ENCODE measurements around the gene BTBD16. TPM values are rescaled to one million over a fixed set of nuclear protein-coding genes. Genes with fewer than 3 reads are reported as not detected.

Gene BTBD16
- total RNA-seq, 1 experiment from 2014 or later: not detected

- TF ChIP-seq ZBTB21 (CRISPR knock-in tag; IDR thresholded peaks at IDR 0.05; ENCODE audit: borderline replicate concordance) (no peak), FOXK1 (CRISPR knock-in tag; IDR thresholded peaks at IDR 0.05) (no peak), ATF2 (CRISPR knock-in tag; IDR thresholded peaks at IDR 0.05; ENCODE audit: borderline replicate concordance, low read depth) (no peak)
Measured at GRCh38 chr10:122306744-122307143, 35.6 kb downstream of the BTBD16 start (continued).

DNA sequence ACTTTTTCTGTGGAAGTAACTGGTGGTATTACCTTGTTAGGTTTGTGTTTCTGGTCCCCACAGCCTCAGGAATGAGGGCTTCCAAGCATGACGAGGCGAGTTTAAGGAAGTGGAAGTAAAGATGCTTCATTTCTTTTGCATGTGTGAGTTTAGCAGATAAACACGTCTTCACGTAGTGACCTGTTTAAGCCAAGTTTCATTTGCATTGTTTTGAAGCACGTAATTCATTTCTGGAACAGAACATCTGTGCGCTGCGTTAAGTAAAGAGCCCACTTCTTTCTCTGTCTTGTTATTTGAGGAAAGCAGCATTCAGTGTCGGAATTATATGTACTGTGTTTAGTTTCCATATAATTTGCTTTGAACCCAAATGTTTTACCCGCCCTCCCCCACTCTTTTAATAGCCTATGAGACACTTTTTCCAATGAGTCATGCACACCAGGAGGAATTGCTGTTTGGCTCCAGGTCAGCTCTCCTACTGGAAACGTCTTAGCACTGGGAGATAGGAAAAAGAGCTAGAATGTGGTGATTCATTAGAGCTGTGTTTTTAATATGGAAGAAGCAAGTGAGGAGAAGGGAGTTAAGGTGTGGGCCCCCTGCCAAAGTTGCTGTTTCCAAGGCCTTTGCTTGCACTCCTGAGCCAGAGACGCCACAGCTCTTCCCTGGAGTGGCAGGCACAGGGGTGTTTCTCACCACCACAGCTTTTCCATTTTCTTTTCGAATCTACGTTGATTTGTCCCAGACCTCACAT lies 36.7 kb downstream of the BTBD16 start:
- POLR2A ChIA-PET: no interaction called here
- CTCF ChIA-PET: interaction anchor here (0.5 to 1.6 kb wide), 6 partner anchors 9 to 1571 kb away, joined by 3 to 9 read pairs (median 5); no protein-coding TSS in a partner anchor
- DNase-seq (ENCODE audit: low spot score): no peak
- H3K4me3 Mint-ChIP-seq: no peak overlapping the region
- H3K27me3 Mint-ChIP-seq (ENCODE audit: low read depth): no peaks in the 10 kb centered on the region; the same call in 1 of the 2 replicates
- peaks cover 12% of the 10 kb centered on the region for H3K9me3 Mint-ChIP-seq
- H3K27ac Mint-ChIP-seq: no peak overlapping the region; the same call in 1 of the 2 replicates
- H3K4me1 Mint-ChIP-seq: peaks cover 21% of the 10 kb centered on the region
- peaks cover 6% of the 10 kb centered on the region; the same call in 1 of the 2 replicates for H3K36me3 Mint-ChIP-seq
- no peak for ATAC-seq
- TF ChIP-seq, protein P1, sequence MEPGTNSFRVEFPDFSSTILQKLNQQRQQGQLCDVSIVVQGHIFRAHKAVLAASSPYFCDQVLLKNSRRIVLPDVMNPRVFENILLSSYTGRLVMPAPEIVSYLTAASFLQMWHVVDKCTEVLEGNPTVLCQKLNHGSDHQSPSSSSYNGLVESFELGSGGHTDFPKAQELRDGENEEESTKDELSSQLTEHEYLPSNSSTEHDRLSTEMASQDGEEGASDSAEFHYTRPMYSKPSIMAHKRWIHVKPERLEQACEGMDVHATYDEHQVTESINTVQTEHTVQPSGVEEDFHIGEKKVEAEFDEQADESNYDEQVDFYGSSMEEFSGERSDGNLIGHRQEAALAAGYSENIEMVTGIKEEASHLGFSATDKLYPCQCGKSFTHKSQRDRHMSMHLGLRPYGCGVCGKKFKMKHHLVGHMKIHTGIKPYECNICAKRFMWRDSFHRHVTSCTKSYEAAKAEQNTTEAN (CRISPR knock-in tag; IDR thresholded peaks at IDR 0.05): no peak
- TF ChIP-seq ZNF396 (CRISPR knock-in tag; IDR thresholded peaks at IDR 0.05; ENCODE audit: borderline replicate concordance) (no peak), FOXP1 (CRISPR knock-in tag; IDR thresholded peaks at IDR 0.05; ENCODE audit: borderline replicate concordance) (no peak), JUN (CRISPR knock-in tag; IDR thresholded peaks at IDR 0.05) (no peak), KAT7 (CRISPR knock-in tag; IDR thresholded peaks at IDR 0.05; ENCODE audit: borderline replicate concordance) (no peak)

- Mint-ChIP-seq H3K9me3 (peaks cover 12% of the 10 kb centered on the region), H3K4me1 (peaks cover 18% of the 10 kb centered on the region), H3K4me3 (no peak overlapping the region), H3K27ac (no peak overlapping the region; the same call in 1 of the 2 replicates), H3K36me3 (peaks cover 6% of the 10 kb centered on the region; the same call in 1 of the 2 replicates), H3K27me3 (ENCODE audit: low read depth) (no peaks in the 10 kb centered on the region; the same call in 1 of the 2 replicates)
- ChIA-PET CTCF (interaction anchor here (0.5 to 1.6 kb wide), 5 partner anchors 10 to 257 kb away, joined by 3 to 9 read pairs (median 5); no protein-coding TSS in a partner anchor), POLR2A (no interaction called here)
- no peak for DNase-seq (ENCODE audit: low spot score)
- no peak for ATAC-seq
- no peak for TF ChIP-seq ATF3 (CRISPR knock-in tag; conservative IDR thresholded peaks at IDR 0.05)
- no peak for TF ChIP-seq ZNF232 (CRISPR knock-in tag; IDR thresholded peaks at IDR 0.05)
- TF ChIP-seq KAT7 (CRISPR knock-in tag; IDR thresholded peaks at IDR 0.05; ENCODE audit: borderline replicate concordance): no peak
- TF ChIP-seq PRRX2 (CRISPR knock-in tag; IDR thresholded peaks at IDR 0.05): no peak
- no peak for TF ChIP-seq RORB (CRISPR knock-in tag; IDR thresholded peaks at IDR 0.05)
- no peak for TF ChIP-seq EMX1 (CRISPR knock-in tag; IDR thresholded peaks at IDR 0.05)
- TF ChIP-seq ZNF671 (CRISPR knock-in tag; IDR thresholded peaks at IDR 0.05): no peak
- no peak for TF ChIP-seq TCF7 (CRISPR knock-in tag; IDR thresholded peaks at IDR 0.05; ENCODE audit: low read depth)
- no peak for TF ChIP-seq ZNF416 (CRISPR knock-in tag; IDR thresholded peaks at IDR 0.05)
- no peak for TF ChIP-seq NFYB (CRISPR knock-in tag; conservative IDR thresholded peaks at IDR 0.05; ENCODE audit: low read depth)
- TF ChIP-seq, protein P2, sequence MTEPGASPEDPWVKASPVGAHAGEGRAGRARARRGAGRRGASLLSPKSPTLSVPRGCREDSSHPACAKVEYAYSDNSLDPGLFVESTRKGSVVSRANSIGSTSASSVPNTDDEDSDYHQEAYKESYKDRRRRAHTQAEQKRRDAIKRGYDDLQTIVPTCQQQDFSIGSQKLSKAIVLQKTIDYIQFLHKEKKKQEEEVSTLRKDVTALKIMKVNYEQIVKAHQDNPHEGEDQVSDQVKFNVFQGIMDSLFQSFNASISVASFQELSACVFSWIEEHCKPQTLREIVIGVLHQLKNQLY (CRISPR knock-in tag; IDR thresholded peaks at IDR 0.05): no peak
- TF ChIP-seq, protein P3, sequence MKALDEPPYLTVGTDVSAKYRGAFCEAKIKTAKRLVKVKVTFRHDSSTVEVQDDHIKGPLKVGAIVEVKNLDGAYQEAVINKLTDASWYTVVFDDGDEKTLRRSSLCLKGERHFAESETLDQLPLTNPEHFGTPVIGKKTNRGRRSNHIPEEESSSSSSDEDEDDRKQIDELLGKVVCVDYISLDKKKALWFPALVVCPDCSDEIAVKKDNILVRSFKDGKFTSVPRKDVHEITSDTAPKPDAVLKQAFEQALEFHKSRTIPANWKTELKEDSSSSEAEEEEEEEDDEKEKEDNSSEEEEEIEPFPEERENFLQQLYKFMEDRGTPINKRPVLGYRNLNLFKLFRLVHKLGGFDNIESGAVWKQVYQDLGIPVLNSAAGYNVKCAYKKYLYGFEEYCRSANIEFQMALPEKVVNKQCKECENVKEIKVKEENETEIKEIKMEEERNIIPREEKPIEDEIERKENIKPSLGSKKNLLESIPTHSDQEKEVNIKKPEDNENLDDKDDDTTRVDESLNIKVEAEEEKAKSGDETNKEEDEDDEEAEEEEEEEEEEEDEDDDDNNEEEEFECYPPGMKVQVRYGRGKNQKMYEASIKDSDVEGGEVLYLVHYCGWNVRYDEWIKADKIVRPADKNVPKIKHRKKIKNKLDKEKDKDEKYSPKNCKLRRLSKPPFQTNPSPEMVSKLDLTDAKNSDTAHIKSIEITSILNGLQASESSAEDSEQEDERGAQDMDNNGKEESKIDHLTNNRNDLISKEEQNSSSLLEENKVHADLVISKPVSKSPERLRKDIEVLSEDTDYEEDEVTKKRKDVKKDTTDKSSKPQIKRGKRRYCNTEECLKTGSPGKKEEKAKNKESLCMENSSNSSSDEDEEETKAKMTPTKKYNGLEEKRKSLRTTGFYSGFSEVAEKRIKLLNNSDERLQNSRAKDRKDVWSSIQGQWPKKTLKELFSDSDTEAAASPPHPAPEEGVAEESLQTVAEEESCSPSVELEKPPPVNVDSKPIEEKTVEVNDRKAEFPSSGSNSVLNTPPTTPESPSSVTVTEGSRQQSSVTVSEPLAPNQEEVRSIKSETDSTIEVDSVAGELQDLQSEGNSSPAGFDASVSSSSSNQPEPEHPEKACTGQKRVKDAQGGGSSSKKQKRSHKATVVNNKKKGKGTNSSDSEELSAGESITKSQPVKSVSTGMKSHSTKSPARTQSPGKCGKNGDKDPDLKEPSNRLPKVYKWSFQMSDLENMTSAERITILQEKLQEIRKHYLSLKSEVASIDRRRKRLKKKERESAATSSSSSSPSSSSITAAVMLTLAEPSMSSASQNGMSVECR (CRISPR knock-in tag; IDR thresholded peaks at IDR 0.05; ENCODE audit: borderline replicate concordance): no peak
- TF ChIP-seq NR3C1 (CRISPR knock-in tag; conservative IDR thresholded peaks at IDR 0.05; ENCODE audit: low read depth): no peak
- TF ChIP-seq ZNF121 (CRISPR knock-in tag; IDR thresholded peaks at IDR 0.05): no peak
- TF ChIP-seq, protein P4, sequence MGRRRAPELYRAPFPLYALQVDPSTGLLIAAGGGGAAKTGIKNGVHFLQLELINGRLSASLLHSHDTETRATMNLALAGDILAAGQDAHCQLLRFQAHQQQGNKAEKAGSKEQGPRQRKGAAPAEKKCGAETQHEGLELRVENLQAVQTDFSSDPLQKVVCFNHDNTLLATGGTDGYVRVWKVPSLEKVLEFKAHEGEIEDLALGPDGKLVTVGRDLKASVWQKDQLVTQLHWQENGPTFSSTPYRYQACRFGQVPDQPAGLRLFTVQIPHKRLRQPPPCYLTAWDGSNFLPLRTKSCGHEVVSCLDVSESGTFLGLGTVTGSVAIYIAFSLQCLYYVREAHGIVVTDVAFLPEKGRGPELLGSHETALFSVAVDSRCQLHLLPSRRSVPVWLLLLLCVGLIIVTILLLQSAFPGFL (CRISPR knock-in tag; IDR thresholded peaks at IDR 0.05; ENCODE audit: borderline replicate concordance): no peak
- no peak for TF ChIP-seq GTF2I (CRISPR knock-in tag; conservative IDR thresholded peaks at IDR 0.05)
Measured at GRCh38 chr10:122308417-122309141, 37.5 kb downstream of the BTBD16 start.
